GM23248 (cell line): ENCODE results near the gene FRY.

Experiments used
- EZH2 ChIP-seq: fragments of 200-600 bp; sonication (generic); IDR thresholded peaks from 2 replicates; pipeline ENCODE4 v1.6.1; 2018; ENCODE audit warnings: antibody characterized with exemption, mild to moderate bottlenecking; ENCODE audit not compliant: insufficient read depth, poor library complexity, severe bottlenecking
- EZH2phosphoT487 ChIP-seq: fragments of 200-600 bp; sonication (generic); IDR thresholded peaks from 2 replicates; pipeline ENCODE4 v1.6.1; 2018; ENCODE audit warnings: antibody characterized with exemption, moderate library complexity, mild to moderate bottlenecking, low read depth; ENCODE audit not compliant: insufficient read depth

- TF ChIP-seq EZH2 (no peak), EZH2phosphoT487 (no peak)
Observed at GRCh38 chr13:32151240-32151639, 119.7 kb downstream of the FRY start.
